Measurements from ENCODE around the gene MEN1.

DNA sequence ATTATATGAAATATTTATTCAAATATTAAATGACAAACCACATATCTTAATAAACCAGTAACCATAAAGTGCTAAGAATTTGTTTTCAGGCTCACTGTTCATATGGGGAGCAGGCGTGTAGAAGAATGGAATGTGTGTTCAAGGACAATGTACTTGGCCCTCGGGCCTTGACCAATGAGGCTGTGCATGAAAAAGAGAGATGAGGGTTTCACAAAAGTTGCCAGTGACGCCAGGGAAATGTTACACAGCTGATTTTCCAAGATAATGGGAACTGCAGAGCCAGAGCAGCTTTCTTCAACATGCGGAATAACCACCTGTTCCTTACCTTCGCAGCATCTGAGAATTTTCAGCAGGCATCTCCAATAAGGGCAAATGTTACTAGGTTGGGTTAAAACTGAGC is 36.2 kb downstream of the MEN1 start:
- TF ChIP-seq, protein P1, sequence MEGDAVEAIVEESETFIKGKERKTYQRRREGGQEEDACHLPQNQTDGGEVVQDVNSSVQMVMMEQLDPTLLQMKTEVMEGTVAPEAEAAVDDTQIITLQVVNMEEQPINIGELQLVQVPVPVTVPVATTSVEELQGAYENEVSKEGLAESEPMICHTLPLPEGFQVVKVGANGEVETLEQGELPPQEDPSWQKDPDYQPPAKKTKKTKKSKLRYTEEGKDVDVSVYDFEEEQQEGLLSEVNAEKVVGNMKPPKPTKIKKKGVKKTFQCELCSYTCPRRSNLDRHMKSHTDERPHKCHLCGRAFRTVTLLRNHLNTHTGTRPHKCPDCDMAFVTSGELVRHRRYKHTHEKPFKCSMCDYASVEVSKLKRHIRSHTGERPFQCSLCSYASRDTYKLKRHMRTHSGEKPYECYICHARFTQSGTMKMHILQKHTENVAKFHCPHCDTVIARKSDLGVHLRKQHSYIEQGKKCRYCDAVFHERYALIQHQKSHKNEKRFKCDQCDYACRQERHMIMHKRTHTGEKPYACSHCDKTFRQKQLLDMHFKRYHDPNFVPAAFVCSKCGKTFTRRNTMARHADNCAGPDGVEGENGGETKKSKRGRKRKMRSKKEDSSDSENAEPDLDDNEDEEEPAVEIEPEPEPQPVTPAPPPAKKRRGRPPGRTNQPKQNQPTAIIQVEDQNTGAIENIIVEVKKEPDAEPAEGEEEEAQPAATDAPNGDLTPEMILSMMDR (IDR thresholded peaks at IDR 0.05 in 8 of 11, conservative IDR thresholded peaks at IDR 0.05 in 3 of 11): no peak
- TF ChIP-seq POLR2A (IDR thresholded peaks at IDR 0.05) (no peak), POLR2AphosphoS5 (IDR thresholded peaks at IDR 0.05) (peak in 1 of 3 donors; percentile 33)

All from spleen (tissue), 7 donors.